KMS-11 (cell line): Measurements from ENCODE around the gene EIPR1.

Source experiments
- H2AFZ ChIP-seq: fragments of 200-600 bp; sonication (generic); 2 replicates; pipeline ENCODE4 v1.6.1; 2016; ENCODE audit warnings: antibody characterized with exemption, mixed run types, low read depth
- H3K27ac ChIP-seq: fragments of 200-600 bp; sonication (generic); 2 replicates; pipeline ENCODE4 v1.6.1; 2016; ENCODE audit warnings: mild to moderate bottlenecking, mixed run types
- H3K27me3 ChIP-seq: fragments of 200-600 bp; sonication (generic); 2 replicates; pipeline ENCODE4 v1.6.1; 2017; ENCODE audit warnings: mild to moderate bottlenecking, low read depth, mixed run types, moderate library complexity; ENCODE audit not compliant: insufficient read depth
- H3K36me3 ChIP-seq: fragments of 200-600 bp; sonication (generic); 2 replicates; pipeline ENCODE4 v1.6.1; 2017; ENCODE audit warnings: mild to moderate bottlenecking, mixed run types; ENCODE audit not compliant: insufficient read depth
- H3K4me1 ChIP-seq: fragments of 200-600 bp; sonication (generic); 2 replicates; pipeline ENCODE4 v1.6.1; 2016; ENCODE audit warnings: mild to moderate bottlenecking, low read depth, mixed run types; ENCODE audit not compliant: poor library complexity, severe bottlenecking
- H3K4me2 ChIP-seq: fragments of 200-600 bp; sonication (generic); 2 replicates; pipeline ENCODE4 v1.7.0; 2016; ENCODE audit warnings: mild to moderate bottlenecking, mixed run types
- H3K4me3 ChIP-seq: fragments of 200-600 bp; sonication (generic); IDR thresholded peaks from 2 replicates; pipeline ENCODE4 v1.6.1; 2017; ENCODE audit warnings: low read depth, low read length, mixed read lengths; ENCODE audit not compliant: insufficient read depth
- H3K79me2 ChIP-seq: fragments of 200-600 bp; sonication (generic); 2 replicates; pipeline ENCODE4 v1.6.1; 2016; ENCODE audit warnings: low read depth, mixed run types; ENCODE audit not compliant: insufficient read depth
- H3K9ac ChIP-seq: fragments of 200-600 bp; sonication (generic); 2 replicates; pipeline ENCODE4 v1.6.1; 2016; ENCODE audit warnings: mild to moderate bottlenecking, mixed run types
- H4K20me1 ChIP-seq: fragments of 200-600 bp; sonication (generic); 2 replicates; pipeline ENCODE4 v1.6.1; 2016; ENCODE audit warnings: mild to moderate bottlenecking, mixed run types; ENCODE audit not compliant: insufficient read depth
- TF ChIP-seq, protein P1 (sequence below): fragments of 200-600 bp; sonication (generic); conservative IDR thresholded peaks from 2 replicates; pipeline ENCODE4 v1.6.1; 2017; ENCODE audit warnings: low read depth, mild to moderate bottlenecking, antibody characterized with exemption, low read length, moderate library complexity, mixed read lengths

EIPR1 gene

DNA sequence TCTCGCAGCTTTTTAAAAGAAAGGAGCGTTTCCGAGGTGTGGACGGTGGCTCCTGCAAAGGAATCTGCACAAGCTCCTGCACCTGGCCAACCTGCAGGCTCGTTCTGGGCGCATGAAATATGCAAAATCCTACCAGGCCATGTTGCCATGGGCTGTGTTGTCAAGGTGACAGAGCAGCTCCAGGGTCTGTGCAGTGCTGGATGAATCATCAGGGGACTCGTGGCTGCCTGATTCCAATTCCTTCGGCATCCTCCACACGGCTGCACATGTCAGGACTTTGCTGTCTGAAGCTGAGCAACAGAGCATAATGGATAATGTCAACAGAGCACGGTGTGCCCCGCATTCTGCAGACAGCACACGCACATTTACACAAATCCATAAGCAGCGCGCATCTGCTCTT lies 120.5 kb downstream of the EIPR1 start:
- H3K27me3 ChIP-seq, result no peaks in the 10 kb centered on the region
- H3K27ac ChIP-seq, result no peak overlapping the region
- H3K79me2 ChIP-seq, result no peaks in the 10 kb centered on the region
- H3K4me2 ChIP-seq, result no peak overlapping the region
- no peak overlapping the region for H3K9ac ChIP-seq
- no peaks in the 10 kb centered on the region for H4K20me1 ChIP-seq
- H2AFZ ChIP-seq, result no peak overlapping the region
- H3K4me3 ChIP-seq, result no peak overlapping the region
- no peaks in the 10 kb centered on the region for H3K36me3 ChIP-seq
- no peaks in the 10 kb centered on the region for H3K4me1 ChIP-seq
- TF ChIP-seq, protein P1, sequence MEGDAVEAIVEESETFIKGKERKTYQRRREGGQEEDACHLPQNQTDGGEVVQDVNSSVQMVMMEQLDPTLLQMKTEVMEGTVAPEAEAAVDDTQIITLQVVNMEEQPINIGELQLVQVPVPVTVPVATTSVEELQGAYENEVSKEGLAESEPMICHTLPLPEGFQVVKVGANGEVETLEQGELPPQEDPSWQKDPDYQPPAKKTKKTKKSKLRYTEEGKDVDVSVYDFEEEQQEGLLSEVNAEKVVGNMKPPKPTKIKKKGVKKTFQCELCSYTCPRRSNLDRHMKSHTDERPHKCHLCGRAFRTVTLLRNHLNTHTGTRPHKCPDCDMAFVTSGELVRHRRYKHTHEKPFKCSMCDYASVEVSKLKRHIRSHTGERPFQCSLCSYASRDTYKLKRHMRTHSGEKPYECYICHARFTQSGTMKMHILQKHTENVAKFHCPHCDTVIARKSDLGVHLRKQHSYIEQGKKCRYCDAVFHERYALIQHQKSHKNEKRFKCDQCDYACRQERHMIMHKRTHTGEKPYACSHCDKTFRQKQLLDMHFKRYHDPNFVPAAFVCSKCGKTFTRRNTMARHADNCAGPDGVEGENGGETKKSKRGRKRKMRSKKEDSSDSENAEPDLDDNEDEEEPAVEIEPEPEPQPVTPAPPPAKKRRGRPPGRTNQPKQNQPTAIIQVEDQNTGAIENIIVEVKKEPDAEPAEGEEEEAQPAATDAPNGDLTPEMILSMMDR, result no peak

DNA sequence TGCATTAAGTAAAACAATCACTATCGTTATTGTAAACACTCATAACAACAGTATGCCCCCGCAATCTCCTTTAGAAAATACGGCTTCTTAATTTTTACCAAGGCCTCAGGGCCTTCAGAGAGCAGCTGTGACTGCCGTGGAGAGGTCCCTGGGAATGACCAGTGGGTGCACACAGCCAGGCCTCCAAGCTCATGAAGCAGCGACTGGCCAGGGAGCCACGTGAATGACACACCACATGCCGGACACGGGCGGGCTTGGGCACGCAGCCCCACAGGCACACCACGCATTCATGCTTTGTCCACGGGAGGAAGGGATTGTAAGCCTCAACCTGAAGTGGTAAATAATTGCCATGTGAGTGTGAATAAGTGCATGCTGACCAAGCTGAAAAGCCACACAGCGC lies 121.0 kb downstream of the EIPR1 start:
- Histone ChIP-seq H3K79me2 (no peaks in the 10 kb centered on the region), H3K4me3 (no peak overlapping the region), H3K27me3 (no peaks in the 10 kb centered on the region), H3K36me3 (no peaks in the 10 kb centered on the region), H3K9ac (no peak overlapping the region), H3K27ac (no peak overlapping the region), H2AFZ (no peak overlapping the region), H4K20me1 (no peaks in the 10 kb centered on the region), H3K4me1 (no peaks in the 10 kb centered on the region), H3K4me2 (no peak overlapping the region)
- TF ChIP-seq, protein P1, result no peak

- no peak overlapping the region for H3K4me3 ChIP-seq
- H3K79me2 ChIP-seq, result no peaks in the 10 kb centered on the region
- TF ChIP-seq, protein P1, result no peak
- no peaks in the 10 kb centered on the region for H4K20me1 ChIP-seq
- no peak overlapping the region for H3K9ac ChIP-seq
- H3K4me1 ChIP-seq, result no peaks in the 10 kb centered on the region
- no peak overlapping the region for H2AFZ ChIP-seq
- H3K27ac ChIP-seq, result no peak overlapping the region
- H3K27me3 ChIP-seq, result no peaks in the 10 kb centered on the region
- H3K4me2 ChIP-seq, result no peak overlapping the region
- H3K36me3 ChIP-seq, result no peaks in the 10 kb centered on the region
Observed at GRCh38 chr2:3256157-3256556, 121.5 kb downstream of the EIPR1 start.

GRCh38 chr2:3254442-3254941 lies 123.1 kb downstream of the EIPR1 start:
- no peak overlapping the region for H3K4me2 ChIP-seq
- no peak overlapping the region for H3K27ac ChIP-seq
- H3K4me3 ChIP-seq, result no peak overlapping the region
- H3K9ac ChIP-seq, result no peak overlapping the region
- no peaks in the 10 kb centered on the region for H3K79me2 ChIP-seq
- no peaks in the 10 kb centered on the region for H3K4me1 ChIP-seq
- H4K20me1 ChIP-seq, result no peaks in the 10 kb centered on the region
- H3K36me3 ChIP-seq, result no peaks in the 10 kb centered on the region
- TF ChIP-seq, protein P1, result no peak
- no peak overlapping the region for H2AFZ ChIP-seq
- H3K27me3 ChIP-seq, result no peaks in the 10 kb centered on the region
